BE2C (cell line): Measurements from ENCODE around the gene PKNOX2.

Experiments used
- DNase-seq: peaks from one replicate; pipeline ENCODE4 v3.0.0-alpha.2; 2020
- H3K27me3 ChIP-seq: fragments of 250-450 bp; sonication (Bioruptor Pico); 2 replicates; pipeline ENCODE4 v1.5.1; 2020; ENCODE audit warnings: mild to moderate bottlenecking
- H3K36me3 ChIP-seq: fragments of 250-450 bp; sonication (Bioruptor Pico); 2 replicates; pipeline ENCODE4 v1.5.1; 2020; ENCODE audit warnings: mild to moderate bottlenecking
- H3K4me1 ChIP-seq: fragments of 250-450 bp; sonication (Bioruptor Pico); 2 replicates; pipeline ENCODE4 v1.5.1; 2020
- H3K4me3 ChIP-seq: 2 replicates; pipeline ENCODE4 v1.5.1; 2011; ENCODE audit warnings: low read depth, low read length
- H3K9me3 ChIP-seq: fragments of 250-450 bp; sonication (Bioruptor Pico); 2 replicates; pipeline ENCODE4 v1.5.1; 2020
- CTCF ChIP-seq: IDR thresholded peaks from 2 replicates; pipeline ENCODE4 v1.5.1; 2012; ENCODE audit warnings: mild to moderate bottlenecking, low read depth, low read length

Gene PKNOX2

GRCh38 chr11:125343718-125344131 lies 179.2 kb downstream of the PKNOX2 start:
- Histone ChIP-seq H3K4me3 (no peak overlapping the region), H3K9me3 (no peaks in the 10 kb centered on the region), H3K36me3 (no peaks in the 10 kb centered on the region), H3K27me3 (peaks cover 21% of the 10 kb centered on the region), H3K4me1 (no peaks in the 10 kb centered on the region)
- TF ChIP-seq CTCF = no peak
- DNase-seq = no peak

GRCh38 chr11:125344846-125345420 lies 180.4 kb downstream of the PKNOX2 start:
- no peaks in the 10 kb centered on the region for H3K4me1 ChIP-seq
- DNase-seq = no peak
- no peak overlapping the region for H3K4me3 ChIP-seq
- H3K27me3 ChIP-seq = peaks cover 12% of the 10 kb centered on the region
- no peaks in the 10 kb centered on the region for H3K36me3 ChIP-seq
- H3K9me3 ChIP-seq = no peaks in the 10 kb centered on the region
- no peak for TF ChIP-seq CTCF

GRCh38 chr11:125345421-125346178 lies 181.0 kb downstream of the PKNOX2 start:
- no peaks in the 10 kb centered on the region for H3K36me3 ChIP-seq
- no peak overlapping the region for H3K4me3 ChIP-seq
- no peaks in the 10 kb centered on the region for H3K9me3 ChIP-seq
- peaks cover 5% of the 10 kb centered on the region for H3K27me3 ChIP-seq
- H3K4me1 ChIP-seq = no peaks in the 10 kb centered on the region
- TF ChIP-seq CTCF = peak; percentile 90
- peak; percentile 70 for DNase-seq

DNA sequence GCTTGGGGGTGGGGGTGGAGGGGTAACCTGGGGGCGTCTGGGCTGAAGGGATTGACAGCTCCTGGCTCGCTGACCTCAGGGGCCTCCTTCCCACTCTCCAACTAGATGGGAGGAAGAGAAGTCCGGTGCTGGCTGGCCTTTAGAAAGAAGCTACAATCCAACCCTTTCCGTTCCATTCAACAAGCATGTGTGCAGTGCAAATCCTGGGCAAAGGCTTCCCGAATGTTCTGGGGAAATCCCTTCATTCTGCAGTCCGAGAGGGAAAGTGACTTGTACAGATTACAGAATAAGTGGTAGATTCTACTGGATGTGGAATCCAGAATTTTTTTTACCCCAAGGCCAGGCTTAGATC lies 181.6 kb downstream of the PKNOX2 start:
- H3K4me1 ChIP-seq = no peaks in the 10 kb centered on the region
- no peaks in the 10 kb centered on the region for H3K36me3 ChIP-seq
- no peaks in the 10 kb centered on the region for H3K9me3 ChIP-seq
- peaks cover 4% of the 10 kb centered on the region for H3K27me3 ChIP-seq
- no peak for TF ChIP-seq CTCF
- no peak for DNase-seq
- H3K4me3 ChIP-seq = no peak overlapping the region

DNA sequence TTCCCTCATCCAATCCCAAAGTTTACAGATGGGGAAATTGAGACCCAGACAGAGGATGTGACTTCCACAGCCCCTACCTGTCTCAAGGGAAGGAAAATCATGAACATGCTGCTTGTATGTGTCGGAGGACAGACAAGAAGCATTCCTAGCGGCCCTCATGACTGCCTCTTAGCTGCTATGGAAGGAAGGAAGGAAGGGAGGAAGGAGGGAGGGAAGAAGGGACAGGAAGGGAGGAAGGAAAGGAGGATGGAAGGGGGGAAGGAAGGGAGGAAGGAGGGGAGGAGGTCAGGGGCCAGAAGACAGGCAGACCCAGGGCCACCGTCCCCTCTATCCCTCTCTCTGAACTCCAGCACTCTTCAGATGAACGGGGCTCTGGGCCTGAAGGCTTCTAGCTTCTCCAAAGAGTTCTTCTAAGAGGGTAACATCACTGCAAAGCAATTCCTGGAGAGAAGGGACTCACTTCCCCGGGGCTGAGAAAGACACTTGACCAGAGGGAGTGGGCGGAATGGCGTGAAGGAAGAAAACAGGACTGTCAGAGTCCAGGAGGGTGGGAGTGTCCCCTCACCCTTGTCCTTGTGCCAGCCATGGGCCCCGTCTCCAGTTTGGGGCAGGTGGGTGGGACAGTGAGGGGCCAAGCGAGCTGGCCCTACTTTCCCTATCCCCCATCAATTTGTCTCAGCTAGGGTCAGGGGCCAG lies 182.2 kb downstream of the PKNOX2 start:
- Histone ChIP-seq H3K9me3 (no peaks in the 10 kb centered on the region), H3K4me1 (no peaks in the 10 kb centered on the region), H3K36me3 (no peaks in the 10 kb centered on the region), H3K4me3 (no peak overlapping the region), H3K27me3 (peaks cover 4% of the 10 kb centered on the region)
- no peak for DNase-seq
- no peak for TF ChIP-seq CTCF

DNA sequence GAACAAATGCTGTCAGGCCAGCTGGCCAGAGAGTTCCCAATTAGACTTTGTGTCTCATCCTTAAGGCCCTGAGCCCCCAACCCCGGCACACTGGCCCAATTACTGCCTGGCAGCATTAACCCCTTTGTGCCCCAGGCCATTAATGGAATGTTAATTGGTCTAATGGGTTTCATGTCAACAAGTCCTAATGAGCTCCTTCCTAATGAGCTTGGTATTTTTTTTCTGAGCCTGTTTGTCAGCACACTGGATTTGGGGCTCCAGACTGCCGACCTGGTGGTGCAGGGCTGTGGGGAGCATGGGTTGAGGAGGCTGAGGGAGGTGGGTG lies 182.7 kb downstream of the PKNOX2 start:
- H3K36me3 ChIP-seq = no peaks in the 10 kb centered on the region
- TF ChIP-seq CTCF = no peak
- no peaks in the 10 kb centered on the region for H3K4me1 ChIP-seq
- H3K4me3 ChIP-seq = no peak overlapping the region
- H3K27me3 ChIP-seq = peaks cover 4% of the 10 kb centered on the region
- no peaks in the 10 kb centered on the region for H3K9me3 ChIP-seq
- DNase-seq = no peak
